Hepatocyte (in vitro differentiated cells): ENCODE data around the gene BAZ1A. TPM values are rescaled to one million over a fixed set of nuclear protein-coding genes. Genes with fewer than 3 reads are reported as not detected.

Experiments
- DNase-seq: peaks from one replicate; pipeline ENCODE4 v3.0.0-alpha.2; 2016; ENCODE audit warnings: low spot score
- H2AFZ ChIP-seq: fragments of 200-600 bp; sonication (generic); 2 replicates; pipeline ENCODE4 v1.6.0; 2016; ENCODE audit warnings: antibody characterized with exemption, mild to moderate bottlenecking
- H3K27ac ChIP-seq: fragments of 200-600 bp; sonication (generic); 2 replicates; pipeline ENCODE4 v1.5.1; 2016; ENCODE audit warnings: mild to moderate bottlenecking
- H3K27me3 ChIP-seq: fragments of 200-600 bp; sonication (generic); 2 replicates; pipeline ENCODE4 v1.6.1; 2016
- H3K36me3 ChIP-seq: fragments of 200-600 bp; sonication (generic); replicated peaks from 2 replicates; pipeline ENCODE4 v1.5.1; 2016; ENCODE audit warnings: low read depth; ENCODE audit not compliant: insufficient read depth
- H3K4me1 ChIP-seq: fragments of 200-600 bp; sonication (generic); 2 replicates; pipeline ENCODE4 v1.5.1; 2016; ENCODE audit warnings: mild to moderate bottlenecking, moderate library complexity; ENCODE audit not compliant: insufficient read depth
- H3K4me2 ChIP-seq: fragments of 200-600 bp; sonication (generic); 2 replicates; pipeline ENCODE4 v1.6.0; 2016
- H3K4me3 ChIP-seq: fragments of 200-600 bp; sonication (generic); 2 replicates; pipeline ENCODE4 v1.5.1; 2016; ENCODE audit warnings: mild to moderate bottlenecking
- H3K79me2 ChIP-seq: fragments of 200-600 bp; sonication (generic); 2 replicates; pipeline ENCODE4 v1.6.0; 2017; ENCODE audit warnings: mild to moderate bottlenecking
- H3K9me2 ChIP-seq: fragments of 200-600 bp; sonication (generic); replicated peaks from 2 replicates; pipeline ENCODE4 v1.6.0; 2017; ENCODE audit warnings: mild to moderate bottlenecking; ENCODE audit not compliant: insufficient read depth
- H3K9me3 ChIP-seq: fragments of 200-600 bp; sonication (generic); 2 replicates; pipeline ENCODE4 v1.5.1; 2016; ENCODE audit warnings: low read depth, mild to moderate bottlenecking
- H4K20me1 ChIP-seq: fragments of 200-600 bp; sonication (generic); 2 replicates; pipeline ENCODE4 v1.6.0; 2016; ENCODE audit warnings: mild to moderate bottlenecking; ENCODE audit not compliant: insufficient read depth, poor library complexity, severe bottlenecking
- CTCF ChIP-seq: fragments of 200-600 bp; sonication (generic); IDR thresholded peaks from 2 replicates; pipeline ENCODE4 v1.5.1; 2016; ENCODE audit warnings: antibody characterized with exemption, mild to moderate bottlenecking; ENCODE audit not compliant: poor library complexity
- EZH2 ChIP-seq: fragments of 200-600 bp; sonication (generic); IDR thresholded peaks from 2 replicates; pipeline ENCODE4 v1.6.1; 2016; ENCODE audit warnings: antibody characterized with exemption, mild to moderate bottlenecking, borderline replicate concordance
- EZH2phosphoT487 ChIP-seq: fragments of 200-600 bp; sonication (generic); IDR thresholded peaks from one replicate; pipeline ENCODE4 v1.6.1; 2018; ENCODE audit warnings: antibody characterized with exemption, mild to moderate bottlenecking, low read depth, moderate library complexity; ENCODE audit not compliant: unreplicated experiment, severe bottlenecking
- WGBS: methylation state at CpG from one replicate; pipeline ENCODE4 v1.1.6; 2016; ENCODE audit warnings: low lambda C conversion rate; ENCODE audit errors: missing lambda C conversion rate; 5-methylcytosine and 5-hydroxymethylcytosine counted together
- polyA plus RNA-seq: library from polyadenylated mRNA; unstranded; fragments of >200 nt; fragmentation: Nextera tagmentation; extraction: Ambion mirVana; gene quantifications from 2 replicates; pipeline ENCODE4 v1.2.1, GENCODE V29; 2016
- total RNA-seq: library from RNA; depleted of rRNA; stranded (reverse); fragments of >200 nt; gene quantifications from 2 replicates; pipeline ENCODE4 v1.2.3, GENCODE V29; 2014

BAZ1A gene
- total and polyA plus RNA-seq, 2 experiments from 2014 or later = 20.9 to 24.7 TPM

GRCh38 chr14:34912966-34913365 is 37.8 kb upstream of the BAZ1A start:
- TF ChIP-seq CTCF = no peak
- TF ChIP-seq EZH2 = no peak
- no peak for TF ChIP-seq EZH2phosphoT487
- H4K20me1 ChIP-seq = no peaks in the 10 kb centered on the region
- H2AFZ ChIP-seq = no peak overlapping the region
- no peak overlapping the region for H3K4me3 ChIP-seq
- H3K27ac ChIP-seq = no peak overlapping the region
- no peaks in the 10 kb centered on the region for H3K79me2 ChIP-seq
- WGBS = 82% methylated on average over 8 of the region's 8 CpGs
- no peaks in the 10 kb centered on the region for H3K27me3 ChIP-seq
- H3K4me2 ChIP-seq = no peak overlapping the region
- H3K9me2 ChIP-seq = no peaks in the 10 kb centered on the region
- no peaks in the 10 kb centered on the region for H3K9me3 ChIP-seq
- no peak for DNase-seq
- no peaks in the 10 kb centered on the region for H3K36me3 ChIP-seq
- H3K4me1 ChIP-seq = no peaks in the 10 kb centered on the region

GRCh38 chr14:34912182-34912581 is 37.0 kb upstream of the BAZ1A start:
- Histone ChIP-seq H3K27me3 (no peaks in the 10 kb centered on the region), H3K36me3 (no peaks in the 10 kb centered on the region), H2AFZ (no peak overlapping the region), H3K27ac (no peak overlapping the region), H3K4me3 (no peak overlapping the region), H3K9me3 (no peaks in the 10 kb centered on the region), H3K4me1 (no peaks in the 10 kb centered on the region), H3K4me2 (no peak overlapping the region), H3K79me2 (no peaks in the 10 kb centered on the region), H3K9me2 (no peaks in the 10 kb centered on the region), H4K20me1 (no peaks in the 10 kb centered on the region)
- TF ChIP-seq CTCF (no peak), EZH2phosphoT487 (no peak), EZH2 (no peak)
- no peak for DNase-seq
- 57% methylated on average over 3 of the region's 3 CpGs for WGBS

GRCh38 chr14:34911209-34912150 is 36.3 kb upstream of the BAZ1A start:
- no peaks in the 10 kb centered on the region for H3K9me2 ChIP-seq
- no peak for TF ChIP-seq EZH2phosphoT487
- no peak for TF ChIP-seq EZH2
- TF ChIP-seq CTCF = no peak
- 89% methylated on average over 6 of the region's 6 CpGs for WGBS
- H3K4me1 ChIP-seq = no peaks in the 10 kb centered on the region
- no peak overlapping the region for H3K4me2 ChIP-seq
- no peaks in the 10 kb centered on the region for H3K27me3 ChIP-seq
- H2AFZ ChIP-seq = no peak overlapping the region
- H3K79me2 ChIP-seq = no peaks in the 10 kb centered on the region
- no peak for DNase-seq
- no peak overlapping the region for H3K4me3 ChIP-seq
- H3K9me3 ChIP-seq = no peaks in the 10 kb centered on the region
- no peak overlapping the region for H3K27ac ChIP-seq
- no peaks in the 10 kb centered on the region for H4K20me1 ChIP-seq
- H3K36me3 ChIP-seq = no peaks in the 10 kb centered on the region
